Nephron progenitor cell (in vitro differentiated cells): ENCODE results near the gene PHKA1.
"Not testable (repeated sequence)": the region's sequence is repeated elsewhere in the genome, so short reads cannot be mapped to it uniquely, and the experiment has no call there.

ENCODE experiments used
- DNase-seq: peaks from one replicate; pipeline ENCODE4 v3.0.0; 2021
- H3K27ac Mint-ChIP-seq: 2 replicates; pipeline ENCODE4 v1.8.0; 2021; ENCODE audit warnings: mild to moderate bottlenecking, moderate library complexity, mixed read lengths
- H3K27me3 Mint-ChIP-seq: 2 replicates; pipeline ENCODE4 v1.8.0; 2021; ENCODE audit warnings: mild to moderate bottlenecking, low read depth, mixed read lengths; ENCODE audit not compliant: poor library complexity
- H3K36me3 Mint-ChIP-seq: 2 replicates; pipeline ENCODE4 v1.8.0; 2021; ENCODE audit warnings: low read depth, mixed read lengths
- H3K4me1 Mint-ChIP-seq: 2 replicates; pipeline ENCODE4 v1.8.0; 2021; ENCODE audit warnings: mixed read lengths
- H3K4me3 Mint-ChIP-seq: 2 replicates; pipeline ENCODE4 v1.8.0; 2021; ENCODE audit warnings: mild to moderate bottlenecking, moderate library complexity, mixed read lengths
- H3K9me3 Mint-ChIP-seq: 2 replicates; pipeline ENCODE4 v1.8.0; 2021; ENCODE audit warnings: mild to moderate bottlenecking, moderate library complexity, mixed read lengths
- TF ChIP-seq, protein P1 (sequence below): fragments of 200-600 bp; sonication (generic); IDR thresholded peaks from 2 replicates; pipeline ENCODE4 v1.5.0; 2021; ENCODE audit warnings: antibody characterized with exemption

Gene PHKA1

DNA sequence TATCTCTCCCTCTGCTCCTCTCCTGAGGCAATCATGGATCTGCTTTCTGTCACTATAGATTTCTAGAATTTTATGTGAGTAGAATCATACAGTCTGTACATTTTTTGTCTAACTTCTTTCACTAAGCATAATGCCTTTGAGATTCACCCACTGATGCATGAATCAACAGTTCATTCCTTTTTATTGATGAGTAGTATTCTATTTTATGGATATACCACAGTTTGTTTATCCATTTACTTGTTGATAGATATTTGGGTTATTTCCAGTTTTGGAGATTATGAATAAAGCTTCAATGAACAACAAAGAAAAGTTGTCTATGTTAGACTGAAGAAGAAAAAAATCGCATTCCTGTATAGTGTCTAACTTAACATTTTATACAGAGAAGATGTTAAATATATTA lies 30.5 kb downstream of the PHKA1 start:
- TF ChIP-seq, protein P1, sequence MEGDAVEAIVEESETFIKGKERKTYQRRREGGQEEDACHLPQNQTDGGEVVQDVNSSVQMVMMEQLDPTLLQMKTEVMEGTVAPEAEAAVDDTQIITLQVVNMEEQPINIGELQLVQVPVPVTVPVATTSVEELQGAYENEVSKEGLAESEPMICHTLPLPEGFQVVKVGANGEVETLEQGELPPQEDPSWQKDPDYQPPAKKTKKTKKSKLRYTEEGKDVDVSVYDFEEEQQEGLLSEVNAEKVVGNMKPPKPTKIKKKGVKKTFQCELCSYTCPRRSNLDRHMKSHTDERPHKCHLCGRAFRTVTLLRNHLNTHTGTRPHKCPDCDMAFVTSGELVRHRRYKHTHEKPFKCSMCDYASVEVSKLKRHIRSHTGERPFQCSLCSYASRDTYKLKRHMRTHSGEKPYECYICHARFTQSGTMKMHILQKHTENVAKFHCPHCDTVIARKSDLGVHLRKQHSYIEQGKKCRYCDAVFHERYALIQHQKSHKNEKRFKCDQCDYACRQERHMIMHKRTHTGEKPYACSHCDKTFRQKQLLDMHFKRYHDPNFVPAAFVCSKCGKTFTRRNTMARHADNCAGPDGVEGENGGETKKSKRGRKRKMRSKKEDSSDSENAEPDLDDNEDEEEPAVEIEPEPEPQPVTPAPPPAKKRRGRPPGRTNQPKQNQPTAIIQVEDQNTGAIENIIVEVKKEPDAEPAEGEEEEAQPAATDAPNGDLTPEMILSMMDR, result no peak
- H3K4me3 Mint-ChIP-seq, result no peak overlapping the region
- H3K4me1 Mint-ChIP-seq, result no peaks in the 10 kb centered on the region
- H3K27me3 Mint-ChIP-seq, result no peaks in the 10 kb centered on the region
- H3K36me3 Mint-ChIP-seq, result peaks cover 41% of the 10 kb centered on the region
- no peak for DNase-seq
- peaks cover 40% of the 10 kb centered on the region for H3K9me3 Mint-ChIP-seq
- H3K27ac Mint-ChIP-seq, result no peak overlapping the region

DNA sequence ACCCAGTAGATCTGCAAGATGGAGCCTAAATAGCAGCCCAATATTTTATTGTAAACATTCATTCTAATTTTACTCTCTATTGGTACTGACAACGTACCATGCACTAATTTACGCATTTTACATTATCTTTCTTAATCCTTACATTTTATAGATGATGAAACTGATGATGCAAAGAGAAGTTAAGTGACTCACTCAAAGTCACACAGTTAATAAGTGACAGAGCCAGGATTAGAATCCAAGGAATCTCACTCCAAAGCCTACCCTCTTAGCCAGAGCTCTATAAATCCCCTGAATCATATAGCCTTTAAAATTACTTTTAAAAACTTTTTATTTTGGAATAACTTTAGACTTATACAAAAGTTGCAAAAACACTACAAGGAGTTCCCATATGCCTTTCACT lies 37.6 kb downstream of the PHKA1 start:
- H3K27ac Mint-ChIP-seq, result no peak overlapping the region
- H3K9me3 Mint-ChIP-seq, result peaks cover 53% of the 10 kb centered on the region
- H3K36me3 Mint-ChIP-seq, result peaks cover 69% of the 10 kb centered on the region
- no peaks in the 10 kb centered on the region for H3K27me3 Mint-ChIP-seq
- H3K4me1 Mint-ChIP-seq, result no peaks in the 10 kb centered on the region
- H3K4me3 Mint-ChIP-seq, result no peak overlapping the region
- TF ChIP-seq, protein P1, result no peak
- DNase-seq, result no peak

DNA sequence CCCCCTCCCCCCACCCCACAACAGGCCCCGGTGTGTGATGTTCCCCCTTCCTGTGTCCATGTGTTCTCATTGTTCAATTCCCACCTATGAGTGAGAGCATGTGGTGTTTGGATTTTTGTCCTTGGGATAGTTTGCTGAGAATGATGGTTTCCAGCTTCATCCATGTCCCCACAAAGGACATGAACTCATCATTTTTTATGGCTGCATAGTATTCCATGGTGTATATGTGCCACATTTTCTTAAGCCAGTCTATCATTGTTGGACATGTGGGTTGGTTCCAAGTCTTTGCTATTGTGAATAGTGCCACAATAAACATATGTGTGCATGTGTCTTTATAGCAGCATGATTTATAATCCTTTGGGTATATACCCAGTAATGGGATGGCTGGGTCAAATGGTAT lies 40.2 kb downstream of the PHKA1 start:
- DNase-seq, H3K4me1 Mint-ChIP-seq, H3K27me3 Mint-ChIP-seq, H3K4me3 Mint-ChIP-seq, H3K27ac Mint-ChIP-seq: not testable (repeated sequence)
- Mint-ChIP-seq H3K36me3 (peaks cover 65% of the 10 kb centered on the region), H3K9me3 (peaks cover 45% of the 10 kb centered on the region)

DNA sequence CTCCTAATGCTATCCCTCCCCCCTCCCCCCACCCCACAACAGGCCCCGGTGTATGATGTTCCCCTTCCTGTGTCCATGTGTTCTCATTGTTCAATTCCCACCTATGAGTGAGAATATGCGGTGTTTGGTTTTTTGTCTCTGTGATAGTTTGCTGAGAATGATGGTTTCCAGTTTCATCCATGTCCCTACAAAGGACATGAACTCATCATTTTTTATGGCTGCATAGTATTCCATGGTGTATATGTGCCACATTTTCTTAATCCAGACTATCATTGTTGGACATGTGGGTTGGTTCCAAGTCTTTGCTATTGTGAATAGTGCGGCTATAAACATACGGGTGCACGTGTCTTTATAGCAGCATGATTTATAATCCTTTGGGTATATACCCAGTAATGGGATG lies 44.6 kb downstream of the PHKA1 start:
- H3K4me3 Mint-ChIP-seq, DNase-seq, H3K27ac Mint-ChIP-seq, H3K4me1 Mint-ChIP-seq, H3K27me3 Mint-ChIP-seq: not testable (repeated sequence)
- Mint-ChIP-seq H3K36me3 (peaks cover 53% of the 10 kb centered on the region), H3K9me3 (peaks cover 33% of the 10 kb centered on the region)

DNA sequence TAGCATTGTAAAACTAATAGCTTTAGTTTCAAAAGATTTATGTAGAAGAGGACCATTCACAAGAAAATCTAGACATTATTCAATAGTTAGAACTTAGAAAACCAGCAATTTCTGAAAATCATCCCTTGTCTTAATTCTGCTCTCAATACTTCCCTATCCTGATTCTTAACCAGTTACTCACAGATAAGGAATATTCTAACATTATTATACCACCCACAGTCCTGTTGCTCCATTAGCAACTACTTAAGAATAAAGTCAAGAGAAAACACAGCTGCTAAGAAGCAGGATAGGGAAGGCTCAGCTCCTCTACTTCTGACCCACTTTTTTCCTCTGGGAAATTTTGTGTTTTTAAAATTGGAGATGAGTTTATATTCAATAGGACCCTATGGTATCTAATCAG lies 47.7 kb downstream of the PHKA1 start:
- Mint-ChIP-seq H3K4me3 (no peak overlapping the region), H3K27me3 (no peaks in the 10 kb centered on the region), H3K27ac (no peak overlapping the region), H3K4me1 (no peaks in the 10 kb centered on the region), H3K36me3 (peaks cover 38% of the 10 kb centered on the region), H3K9me3 (peaks cover 25% of the 10 kb centered on the region)
- TF ChIP-seq, protein P1, result no peak
- DNase-seq, result no peak

DNA sequence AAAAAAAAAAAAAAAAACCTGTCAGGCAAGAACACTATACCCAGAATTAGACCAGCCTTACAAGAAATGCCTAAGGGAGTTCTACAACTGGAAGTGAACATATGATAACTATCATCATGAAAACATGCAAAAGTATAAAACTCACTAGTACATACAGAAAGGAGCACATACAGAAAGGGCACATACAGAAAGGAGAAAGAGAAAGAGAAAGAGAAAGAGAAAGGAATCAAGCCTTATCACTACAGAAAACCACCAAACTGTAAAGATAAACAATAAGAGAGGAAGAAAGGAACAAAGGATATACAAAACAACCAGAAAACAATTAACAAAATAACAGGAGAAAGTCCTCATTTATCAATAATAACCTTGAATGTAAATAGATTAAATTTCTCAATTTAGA lies 50.4 kb downstream of the PHKA1 start:
- no peak for DNase-seq
- Mint-ChIP-seq H3K4me3 (no peak overlapping the region), H3K27ac (no peak overlapping the region), H3K36me3 (peaks cover 31% of the 10 kb centered on the region), H3K4me1 (no peaks in the 10 kb centered on the region), H3K27me3 (no peaks in the 10 kb centered on the region), H3K9me3 (peaks cover 22% of the 10 kb centered on the region)
- TF ChIP-seq, protein P1, result no peak

DNA sequence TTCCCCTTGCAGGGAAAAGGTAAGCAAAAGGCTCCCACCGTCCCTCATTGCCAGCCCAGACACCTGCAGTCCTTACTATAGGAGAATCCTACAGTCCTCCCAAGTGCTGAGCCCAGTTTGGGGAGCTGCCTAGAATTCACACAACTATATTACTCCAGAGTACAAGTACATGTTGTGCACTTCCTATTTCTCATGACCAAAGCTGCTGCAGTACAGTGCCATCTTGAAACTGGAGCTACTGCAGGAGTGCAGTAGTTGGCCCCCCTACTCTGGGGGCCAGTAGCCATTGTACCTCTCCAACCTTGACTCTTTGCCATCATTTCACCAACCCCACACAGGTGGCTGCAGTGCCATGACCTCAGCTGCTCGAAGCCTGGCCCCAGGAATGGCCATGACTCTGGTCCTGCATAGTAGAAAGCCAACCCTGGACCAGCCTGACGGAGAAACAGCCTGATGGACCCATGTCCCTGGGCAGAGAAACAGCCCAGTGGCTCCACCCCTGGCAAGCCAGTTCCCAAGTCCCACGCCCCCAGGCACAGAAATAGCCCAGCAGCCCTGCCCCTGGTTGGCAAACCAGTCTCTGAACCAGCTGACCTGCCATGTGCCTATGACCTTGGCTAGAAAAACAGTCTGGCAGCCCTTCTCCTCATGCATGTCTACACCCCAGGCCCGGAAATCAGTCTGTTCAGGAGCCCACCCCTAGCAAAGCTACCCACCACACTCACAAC lies 51.9 kb downstream of the PHKA1 start:
- no peak overlapping the region for H3K4me3 Mint-ChIP-seq
- H3K4me1 Mint-ChIP-seq, result no peaks in the 10 kb centered on the region
- no peaks in the 10 kb centered on the region for H3K27me3 Mint-ChIP-seq
- DNase-seq, result no peak
- H3K9me3 Mint-ChIP-seq, result peaks cover 31% of the 10 kb centered on the region
- H3K27ac Mint-ChIP-seq, result no peak overlapping the region
- TF ChIP-seq, protein P1, result no peak
- peaks cover 38% of the 10 kb centered on the region for H3K36me3 Mint-ChIP-seq
